HG03097 (cell line): ENCODE measurements around the gene LRFN2.

Experiments used
- ATAC-seq: cut with Tn5 transposase; IDR thresholded peaks from one replicate; pipeline ENCODE4 v1.9.1; 2021; ENCODE audit not compliant: unreplicated experiment, low FRiP score

Gene LRFN2

DNA sequence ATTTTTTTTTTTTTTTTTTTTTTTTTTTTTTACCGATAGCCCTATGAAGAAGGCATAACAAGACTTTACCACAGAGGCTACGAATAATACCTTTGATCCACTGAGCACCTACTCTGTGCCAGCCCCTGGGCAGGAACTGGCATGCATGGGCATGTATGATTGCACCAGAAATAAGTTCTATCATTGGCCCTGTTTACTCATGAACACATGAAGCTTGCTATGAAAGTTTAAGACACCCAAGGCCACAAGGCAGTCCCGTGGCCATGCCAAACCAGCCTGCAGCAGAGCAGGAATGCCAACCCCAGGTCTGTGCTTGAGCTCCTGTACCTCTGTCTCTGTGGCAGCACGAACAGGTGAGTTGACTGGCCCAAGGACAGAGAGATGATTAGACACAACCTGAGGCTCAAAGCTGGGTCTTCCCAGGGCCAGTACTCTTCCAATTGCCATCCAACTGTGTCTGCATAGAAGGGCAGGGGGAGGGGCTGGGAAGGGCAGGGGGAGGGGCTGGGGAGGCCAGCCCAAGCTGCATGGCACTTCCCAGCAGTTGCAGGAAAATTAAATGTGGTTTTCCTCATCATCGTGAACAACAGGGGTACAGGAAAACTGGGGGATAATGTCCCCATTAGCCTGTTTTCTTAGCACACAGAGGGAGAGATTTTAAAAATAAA, 63.5 kb downstream of the LRFN2 start:
- ATAC-seq = no peak

- no peak for ATAC-seq
Observed at GRCh38 chr6:40521496-40521895, 65.7 kb downstream of the LRFN2 start.

- no peak for ATAC-seq
Observed at GRCh38 chr6:40520678-40521077, 66.5 kb downstream of the LRFN2 start.

DNA sequence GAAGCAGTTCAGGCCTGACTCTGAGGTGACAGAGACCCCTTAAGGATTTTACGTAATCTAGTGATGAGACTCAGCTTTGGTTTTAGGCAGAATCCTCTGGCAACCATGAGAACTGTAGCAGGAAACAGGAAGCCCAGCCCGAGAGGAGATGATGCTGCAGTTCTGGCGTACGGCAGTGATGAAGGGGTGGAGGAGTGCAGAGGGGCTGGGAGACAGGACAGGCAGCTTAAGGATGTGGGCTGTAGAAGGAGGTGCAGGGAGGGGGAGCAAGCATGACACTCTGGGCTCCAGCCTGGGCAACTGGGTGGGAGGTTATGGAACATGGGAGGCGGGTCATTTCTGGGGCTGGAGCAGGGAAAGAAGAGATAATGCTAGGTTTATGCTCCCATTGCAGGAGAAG, 67.1 kb downstream of the LRFN2 start:
- ATAC-seq = no peak

- no peak for ATAC-seq
Observed at GRCh38 chr6:40517654-40518053, 69.5 kb downstream of the LRFN2 start.

DNA sequence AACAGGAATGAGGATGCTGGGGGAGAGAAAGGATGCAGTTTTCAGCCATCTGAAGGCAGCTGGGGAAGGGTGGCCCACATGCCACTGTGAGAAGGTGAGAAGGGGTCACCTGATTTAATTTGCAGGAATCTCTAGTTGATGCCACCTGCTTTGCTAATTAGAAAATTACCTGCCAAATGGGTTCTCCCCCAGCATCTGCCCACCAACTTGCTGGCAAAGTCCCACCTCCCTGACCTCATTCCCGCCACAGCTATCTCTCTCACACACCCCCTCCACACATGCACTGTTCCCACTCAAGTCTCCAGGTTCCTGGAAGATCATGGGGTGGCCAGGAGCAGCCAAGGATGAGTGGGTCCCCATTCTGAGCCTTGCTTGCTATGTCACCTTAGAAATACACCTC, 70.7 kb downstream of the LRFN2 start:
- no peak for ATAC-seq

- ATAC-seq = no peak
Observed at GRCh38 chr6:40512340-40512739, 74.8 kb downstream of the LRFN2 start.

- no peak for ATAC-seq
Observed at GRCh38 chr6:40511884-40512283, 75.3 kb downstream of the LRFN2 start.

- no peak for ATAC-seq
Observed at GRCh38 chr6:40510442-40510841, 76.7 kb downstream of the LRFN2 start.

GRCh38 chr6:40509716-40510260, 77.4 kb downstream of the LRFN2 start:
- no peak for ATAC-seq

- no peak for ATAC-seq
Observed at GRCh38 chr6:40509086-40509485, 78.1 kb downstream of the LRFN2 start.

DNA sequence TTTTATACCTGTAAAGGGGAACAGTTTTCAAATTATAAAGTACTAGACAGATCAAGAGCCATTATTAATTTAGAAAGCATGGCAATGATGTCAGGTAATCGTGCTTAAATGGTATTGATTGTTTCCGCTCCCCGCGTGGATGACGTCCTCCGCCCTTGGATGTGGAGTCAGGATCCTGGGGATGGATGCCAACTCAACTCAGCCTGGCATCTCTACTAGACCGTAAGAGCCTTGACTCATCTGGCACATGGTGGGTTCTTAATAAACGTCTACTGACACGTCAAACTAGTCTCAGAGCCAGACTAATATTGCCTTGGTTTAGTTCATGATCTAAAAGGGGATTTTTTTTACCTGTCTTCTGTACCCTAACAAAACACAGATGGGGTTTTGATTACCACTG, 80.2 kb downstream of the LRFN2 start:
- no peak for ATAC-seq

DNA sequence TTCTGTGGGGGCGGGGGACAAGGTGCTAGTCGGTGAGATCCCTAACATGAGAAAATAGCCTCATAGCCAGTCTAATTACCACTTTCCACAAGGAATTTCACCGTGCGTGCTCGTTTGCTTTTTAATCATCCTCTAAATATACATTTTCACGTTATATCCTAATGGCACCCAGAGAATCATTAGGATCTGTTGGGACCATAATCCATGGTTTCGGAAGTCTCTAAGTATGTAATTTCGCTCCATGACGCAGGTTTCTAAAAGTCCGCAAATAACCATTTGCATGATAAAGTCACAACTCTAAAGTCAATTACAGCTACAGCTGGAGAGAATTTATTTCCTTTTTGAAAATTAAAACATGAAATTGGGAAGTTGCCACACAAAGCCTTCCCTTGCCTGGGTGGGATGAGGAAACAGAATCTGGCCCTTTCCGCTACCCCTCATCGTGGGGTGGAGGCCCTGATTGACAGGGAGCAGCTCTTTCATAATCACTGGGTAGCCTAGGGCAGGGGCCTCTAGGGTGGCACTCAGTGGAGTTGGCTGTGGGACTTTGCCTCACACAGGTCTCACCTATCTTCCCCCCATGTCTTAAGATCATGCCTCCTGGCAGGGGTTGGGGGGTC, 81.9 kb downstream of the LRFN2 start:
- no peak for ATAC-seq

DNA sequence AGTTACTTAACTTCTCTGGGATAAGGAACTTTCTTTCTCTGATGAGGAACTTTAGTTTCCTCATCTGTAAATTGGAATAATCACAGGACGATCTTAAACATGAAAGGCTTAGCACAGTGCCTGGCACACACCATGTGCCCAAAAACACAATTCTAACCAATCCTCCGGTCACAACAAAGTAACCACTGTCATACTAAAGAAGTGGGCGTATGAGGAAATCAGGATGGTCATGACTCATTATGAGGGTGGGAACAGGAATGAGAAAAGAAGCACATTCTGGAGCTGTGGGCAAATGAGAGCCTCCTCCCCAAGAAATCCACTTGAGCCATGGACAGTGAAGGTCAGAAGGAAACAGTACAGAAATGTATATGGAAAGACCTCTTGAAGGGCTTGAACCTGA, 82.9 kb downstream of the LRFN2 start:
- no peak for ATAC-seq

GRCh38 chr6:40500227-40500626, 86.9 kb downstream of the LRFN2 start:
- no peak for ATAC-seq

DNA sequence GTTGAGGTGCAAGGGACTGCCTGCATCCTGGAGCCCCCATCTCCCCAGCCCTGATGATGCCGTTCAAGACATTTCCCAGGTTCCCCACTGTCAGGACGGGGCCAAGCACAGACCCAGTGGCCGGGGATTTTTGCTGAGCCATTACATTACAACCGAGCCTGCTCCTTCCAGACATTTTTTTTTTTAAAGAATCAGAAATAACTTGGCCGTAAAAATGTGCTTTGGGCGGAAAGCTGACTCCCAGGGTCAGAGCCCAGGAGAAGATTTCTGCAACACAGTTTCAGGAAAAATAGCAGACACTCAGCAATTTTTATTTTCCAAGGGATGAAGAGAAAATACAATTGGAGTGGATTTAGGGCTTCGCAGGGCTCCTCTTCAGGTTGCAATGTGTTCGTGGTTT, 87.9 kb downstream of the LRFN2 start:
- no peak for ATAC-seq

- ATAC-seq = no peak
Observed at GRCh38 chr6:40498148-40498547, 89.0 kb downstream of the LRFN2 start.

DNA sequence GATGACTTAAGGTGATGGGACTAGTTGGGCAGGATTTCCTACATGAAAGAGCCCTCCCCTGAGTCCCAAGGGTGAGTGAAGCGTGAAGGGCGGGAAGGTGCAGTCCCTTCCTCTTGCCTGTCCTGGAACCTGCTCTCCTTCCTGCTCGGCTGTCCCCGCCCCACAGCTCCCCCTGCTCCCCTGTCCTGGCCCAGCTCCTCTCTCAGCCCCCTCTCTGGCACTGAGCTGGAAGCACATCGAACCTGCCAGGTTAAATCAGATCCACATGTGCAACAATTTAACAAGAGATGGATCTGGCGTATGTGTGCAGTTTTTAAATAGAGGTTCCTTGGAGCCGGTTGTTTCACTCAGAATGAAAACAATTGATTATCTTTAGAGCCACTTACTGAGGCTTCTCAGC, 95.0 kb downstream of the LRFN2 start:
- no peak for ATAC-seq

DNA sequence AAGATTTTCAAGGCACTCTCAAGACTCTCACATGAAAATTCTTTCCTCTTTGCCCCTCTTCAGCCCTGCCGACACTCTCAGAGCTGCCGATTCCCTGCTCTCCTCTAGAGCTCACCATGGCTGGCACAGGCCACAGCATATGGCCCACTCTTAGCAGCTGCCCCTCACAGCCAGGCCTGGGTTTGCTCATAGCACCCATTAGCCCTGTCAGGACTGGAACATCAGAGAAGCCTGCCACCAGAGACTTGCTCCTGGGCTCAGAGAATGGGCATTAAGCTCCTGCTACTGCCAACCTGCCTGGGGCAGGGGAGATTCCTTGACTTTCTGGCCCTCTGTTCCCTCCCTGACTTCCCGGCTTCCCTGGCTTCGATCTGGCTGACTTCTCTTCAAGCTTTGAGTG, 96.7 kb downstream of the LRFN2 start:
- no peak for ATAC-seq

- no peak for ATAC-seq
Observed at GRCh38 chr6:40489798-40490197, 97.4 kb downstream of the LRFN2 start.

DNA sequence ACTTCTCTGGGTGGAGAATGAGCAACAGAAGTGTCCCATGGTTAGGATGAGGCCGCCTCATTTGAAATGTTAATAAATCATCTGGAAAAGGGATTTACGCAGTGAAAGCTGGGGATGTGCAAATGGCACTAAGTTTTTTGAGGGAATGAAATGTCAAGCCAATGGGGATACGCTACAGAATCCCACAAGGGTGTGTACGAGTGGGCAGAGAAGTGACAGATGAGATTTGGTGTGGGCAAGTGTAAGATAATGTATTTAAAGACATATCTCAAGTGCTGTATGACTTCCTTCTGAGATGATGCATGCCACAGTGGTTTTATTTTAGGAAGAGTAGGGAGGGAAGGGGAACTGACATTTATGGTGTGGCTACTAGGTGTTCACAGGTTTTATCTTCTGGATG, 100.6 kb downstream of the LRFN2 start:
- no peak for ATAC-seq

- no peak for ATAC-seq
Observed at GRCh38 chr6:40485795-40486194, 101.4 kb downstream of the LRFN2 start.
